Stimulated activated CD4-positive, alpha-beta T cell treated with anti-CD3 and anti-CD28 coated beads, Interleukin-1b, Interleukin-23, amount 100 ng/mL, for 4 hours (primary cell): ENCODE results near the gene GPAM.
"Not testable (repeated sequence)": the region's sequence is repeated elsewhere in the genome, so short reads cannot be mapped to it uniquely, and the experiment has no call there.

Source experiments
- DNase-seq, 2 donors: peaks; one replicate each; pipeline ENCODE4 v3.0.0-alpha.2; 2020; ENCODE audit warnings: low read depth in 2 of 2

Gene GPAM

DNA sequence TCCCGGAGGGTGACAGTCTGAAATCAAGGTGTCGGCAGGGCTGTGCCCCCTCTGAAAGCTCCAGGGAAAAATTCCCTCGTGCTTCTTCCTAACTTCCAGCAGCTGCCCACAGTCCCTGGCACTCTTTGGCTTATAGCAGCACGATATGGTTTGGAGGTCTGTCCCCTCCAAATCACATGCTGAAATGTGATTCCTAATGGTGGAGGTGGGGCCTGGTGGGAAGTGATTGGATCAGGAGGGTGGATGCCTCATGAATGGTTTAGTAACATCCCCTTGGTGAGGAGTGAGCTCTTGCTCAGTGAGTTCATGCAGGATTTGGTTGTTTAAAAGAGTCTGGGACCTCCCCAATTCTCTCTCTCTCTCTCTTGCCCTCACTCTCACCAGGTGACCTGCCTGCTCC, 51.1 kb downstream of the GPAM start:
- DNase-seq = no peak

- no peak for DNase-seq
Observed at GRCh38 chr10:112131996-112132395, 51.6 kb downstream of the GPAM start.

GRCh38 chr10:112131346-112131745, 52.2 kb downstream of the GPAM start:
- DNase-seq = no peak

- DNase-seq = no peak
Observed at GRCh38 chr10:112126901-112127300, 56.7 kb downstream of the GPAM start.

DNA sequence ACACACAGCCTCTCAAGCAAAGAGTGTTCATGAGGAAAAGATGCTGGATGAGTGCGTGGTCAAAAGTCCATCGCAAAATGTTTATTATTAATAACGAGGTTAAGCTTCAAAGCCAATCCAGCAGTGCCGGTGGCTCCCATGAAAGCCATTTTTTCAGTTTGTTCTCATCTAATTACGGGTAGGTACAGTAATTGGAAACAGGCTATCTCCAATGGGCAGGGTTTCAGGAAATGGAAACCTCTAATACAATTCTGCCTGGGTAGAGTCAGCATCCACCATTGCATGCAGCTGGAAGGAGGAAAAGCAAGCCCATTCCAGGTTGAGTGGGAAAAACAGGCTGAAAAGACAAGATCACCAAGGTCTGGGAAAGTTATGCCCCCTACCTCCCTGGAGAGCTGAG, 57.4 kb downstream of the GPAM start:
- DNase-seq = no peak

- no peak for DNase-seq
Observed at GRCh38 chr10:112124866-112125265, 58.7 kb downstream of the GPAM start.

DNA sequence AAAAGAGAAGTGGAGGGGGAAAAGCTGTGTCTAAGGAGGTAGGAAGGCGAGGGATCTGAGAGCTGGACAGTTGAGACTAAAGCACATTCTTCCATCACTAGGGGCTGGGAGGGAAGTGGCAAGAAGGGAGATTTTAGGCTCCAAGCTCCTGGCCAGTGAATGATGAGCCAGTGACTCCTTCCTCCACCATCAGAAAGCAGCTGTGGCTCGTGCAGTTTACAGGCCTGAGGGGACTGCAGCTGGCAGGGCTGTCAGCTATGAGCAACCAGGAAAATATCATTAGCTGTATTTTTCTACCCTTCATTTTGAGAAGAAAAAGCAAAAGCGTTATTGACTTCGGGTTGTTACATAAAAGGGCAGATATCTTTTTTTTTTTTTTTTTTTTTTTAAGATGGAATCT, 60.7 kb downstream of the GPAM start:
- no peak for DNase-seq

DNA sequence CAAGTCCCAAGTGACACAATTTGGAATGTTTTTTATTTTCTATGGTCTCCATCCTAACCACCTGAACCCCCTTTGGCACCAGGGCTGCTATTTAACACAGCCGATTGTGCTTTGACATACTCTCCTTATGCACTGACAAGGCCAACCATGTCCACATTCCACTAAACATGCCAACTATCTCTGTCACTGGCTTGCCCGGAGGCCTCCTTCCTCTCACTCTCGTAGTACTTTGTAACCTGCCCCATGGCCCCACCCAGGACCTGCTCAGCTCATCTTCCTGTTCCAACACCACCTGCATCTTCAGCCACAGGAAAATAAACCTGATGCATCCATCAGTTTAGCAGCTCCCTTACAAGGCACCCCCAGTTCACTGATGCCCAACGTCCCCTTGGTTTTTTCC, 63.1 kb downstream of the GPAM start:
- no peak for DNase-seq

- peak in 1 of 2 donors; percentile 5 for DNase-seq
Observed at GRCh38 chr10:112115781-112116385, 67.7 kb downstream of the GPAM start.

DNA sequence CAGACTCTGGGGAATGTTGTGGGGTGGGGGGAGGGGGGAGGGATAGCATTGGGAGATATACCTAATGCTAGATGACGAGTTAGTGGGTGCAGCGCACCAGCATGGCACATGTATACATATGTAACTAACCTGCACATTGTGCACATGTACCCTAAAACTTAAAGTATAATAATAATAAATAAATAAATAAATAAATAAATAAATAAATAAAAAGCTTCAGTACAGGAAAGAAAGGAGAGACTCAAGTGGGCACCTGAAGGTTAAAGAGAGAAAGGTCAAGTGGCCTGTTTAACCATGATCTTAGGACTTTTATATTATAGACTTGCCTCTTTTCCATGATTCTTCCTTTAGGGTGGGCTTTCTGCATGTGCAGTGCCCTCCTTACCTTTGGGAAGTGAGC, 73.8 kb downstream of the GPAM start:
- not testable (repeated sequence) for DNase-seq
